GM12891 (cell line): Measurements from ENCODE around the gene SLC38A6.

Experiments used
- POLR2A ChIP-seq: IDR thresholded peaks from 2 replicates; pipeline ENCODE4 v1.6.1; 2011; ENCODE audit warnings: low read depth, low read length, control low read depth
- TAF1 ChIP-seq: IDR thresholded peaks from 2 replicates; pipeline ENCODE4 v1.6.1; 2011; ENCODE audit warnings: low read depth, low read length, control low read depth

DNA sequence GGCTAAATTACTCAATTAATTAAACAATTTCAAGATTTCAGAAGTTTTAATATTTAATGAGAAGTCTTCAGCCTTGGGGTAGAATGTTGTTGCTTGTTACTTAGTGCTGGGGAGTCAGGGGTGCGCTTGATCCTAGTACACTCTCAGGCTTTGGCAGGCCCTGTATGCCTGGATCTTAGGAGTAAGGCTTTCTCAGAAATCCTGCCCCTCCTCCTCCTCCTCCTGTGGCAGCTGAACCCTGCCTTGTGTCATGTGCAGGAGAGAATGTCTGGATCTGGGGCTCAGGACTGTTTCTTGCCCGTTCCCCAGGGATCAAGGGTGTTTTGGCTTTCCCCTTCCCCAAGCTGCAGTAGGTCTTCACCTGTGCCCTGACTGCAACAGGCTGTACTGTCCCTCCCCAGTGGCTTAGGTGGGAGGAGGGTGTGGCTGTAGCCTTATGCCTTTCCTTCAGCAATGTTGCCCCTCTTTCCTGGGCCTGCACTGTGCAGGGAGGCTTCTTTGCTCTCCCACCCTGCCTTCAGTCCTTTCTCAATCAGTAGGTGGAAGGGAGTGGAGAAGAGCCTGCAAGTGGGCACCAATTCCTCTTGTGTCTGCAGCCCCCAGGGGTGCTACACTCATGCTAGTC, 108.2 kb downstream of the SLC38A6 start:
- TF ChIP-seq TAF1 (no peak), POLR2A (no peak)
